ENCODE data around the gene SLC5A9.

DNA sequence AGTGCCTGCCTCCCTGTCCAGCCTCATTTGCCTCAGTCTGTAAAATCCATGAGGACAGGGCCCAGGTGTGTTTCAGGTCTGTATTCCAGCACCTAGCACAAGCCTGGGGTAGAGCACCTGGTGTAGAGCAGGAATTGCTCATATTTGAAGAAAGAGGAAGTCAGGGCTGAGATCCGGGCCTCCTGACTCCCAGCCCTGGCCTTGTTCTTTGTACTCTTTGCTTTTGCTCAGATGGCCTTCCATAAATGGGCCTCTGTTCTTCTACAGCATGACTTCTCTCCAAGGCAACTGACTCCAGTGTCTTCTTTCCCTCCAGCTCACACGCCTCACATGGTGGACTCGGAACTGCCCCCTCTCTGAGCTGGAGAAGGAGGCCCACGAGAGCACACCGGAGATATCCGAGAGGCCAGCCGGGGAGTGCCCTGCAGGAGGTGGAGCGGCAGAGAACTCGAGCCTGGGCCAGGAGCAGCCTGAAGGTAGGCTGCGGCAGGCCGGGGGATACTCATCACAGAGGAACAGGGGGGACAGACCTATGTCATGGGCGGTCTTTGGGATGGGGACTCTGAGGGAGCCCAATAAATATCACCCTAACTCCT, 19.7 kb downstream of the SLC5A9 start:
- TF ChIP-seq, protein P1, sequence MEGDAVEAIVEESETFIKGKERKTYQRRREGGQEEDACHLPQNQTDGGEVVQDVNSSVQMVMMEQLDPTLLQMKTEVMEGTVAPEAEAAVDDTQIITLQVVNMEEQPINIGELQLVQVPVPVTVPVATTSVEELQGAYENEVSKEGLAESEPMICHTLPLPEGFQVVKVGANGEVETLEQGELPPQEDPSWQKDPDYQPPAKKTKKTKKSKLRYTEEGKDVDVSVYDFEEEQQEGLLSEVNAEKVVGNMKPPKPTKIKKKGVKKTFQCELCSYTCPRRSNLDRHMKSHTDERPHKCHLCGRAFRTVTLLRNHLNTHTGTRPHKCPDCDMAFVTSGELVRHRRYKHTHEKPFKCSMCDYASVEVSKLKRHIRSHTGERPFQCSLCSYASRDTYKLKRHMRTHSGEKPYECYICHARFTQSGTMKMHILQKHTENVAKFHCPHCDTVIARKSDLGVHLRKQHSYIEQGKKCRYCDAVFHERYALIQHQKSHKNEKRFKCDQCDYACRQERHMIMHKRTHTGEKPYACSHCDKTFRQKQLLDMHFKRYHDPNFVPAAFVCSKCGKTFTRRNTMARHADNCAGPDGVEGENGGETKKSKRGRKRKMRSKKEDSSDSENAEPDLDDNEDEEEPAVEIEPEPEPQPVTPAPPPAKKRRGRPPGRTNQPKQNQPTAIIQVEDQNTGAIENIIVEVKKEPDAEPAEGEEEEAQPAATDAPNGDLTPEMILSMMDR (IDR thresholded peaks at IDR 0.05) = no peak
- TF ChIP-seq ZNF302 (CRISPR knock-in tag; IDR thresholded peaks at IDR 0.05) (no peak), POLR2A (IDR thresholded peaks at IDR 0.05; ENCODE audit: low read length) (no peak), EP300 (IDR thresholded peaks at IDR 0.05) (no peak), RFX5 (IDR thresholded peaks at IDR 0.05) (no peak), CHD2 (IDR thresholded peaks at IDR 0.05; ENCODE audit: low read length, partially characterized antibody) (no peak)

All from A549 (cell line).